PC-9 (cell line): ENCODE measurements around the gene LYRM2. TPM values are rescaled to one million over a fixed set of nuclear protein-coding genes. Genes with fewer than 3 reads are reported as not detected.

Source experiments
- BruUV-seq: library from RNA; stranded (reverse); fragments of 400-500 nt; replicated peaks from 2 replicates; lab custom pipeline; 2021; lab: Mats Ljungman, UMichigan
- CTCF ChIA-PET: fragments of 300-600 bp; sonication (Branson Sonifier 250); formaldehyde crosslinking; loops from one replicate; lab custom pipeline; 2022; ENCODE audit warnings: antibody characterized with exemption; lab: Charles Lee
- POLR2A ChIA-PET: fragments of 300-600 bp; sonication (Branson Sonifier 250); formaldehyde crosslinking; loops from one replicate; lab custom pipeline; 2022; ENCODE audit warnings: antibody characterized with exemption; ENCODE audit not compliant: unreplicated experiment; lab: Charles Lee
- DNase-seq, 2 experiments: peaks; one replicate each; pipeline versions ENCODE4 v3.0.0 to v3.0.0-alpha.2; 2015 to 2022; ENCODE audit warnings: mixed read lengths in 1 of 2
- H2AFZ ChIP-seq: fragments of 200-600 bp; sonication (generic); 2 replicates; pipeline ENCODE4 v1.8.1; 2017; ENCODE audit warnings: antibody characterized with exemption
- H3F3A ChIP-seq: fragments of 200-600 bp; sonication (generic); 2 replicates; pipeline ENCODE4 v1.8.1; 2017; ENCODE audit warnings: antibody characterized with exemption, mild to moderate bottlenecking, low read depth; ENCODE audit not compliant: insufficient read depth
- H3K27ac ChIP-seq: fragments of 200-600 bp; sonication (generic); 2 replicates; pipeline ENCODE4 v1.6.1; 2016; ENCODE audit warnings: mixed run types
- H3K27me3 ChIP-seq: fragments of 200-600 bp; sonication (generic); 2 replicates; pipeline ENCODE4 v1.6.1; 2016; ENCODE audit warnings: low read depth, mixed run types; ENCODE audit not compliant: insufficient read depth
- H3K36me3 ChIP-seq: fragments of 200-600 bp; sonication (generic); 2 replicates; pipeline ENCODE4 v1.6.1; 2016; ENCODE audit warnings: low read depth, mixed run types
- H3K4me1 ChIP-seq: fragments of 200-600 bp; sonication (generic); replicated peaks from 2 replicates; pipeline ENCODE4 v1.6.1; 2016; ENCODE audit warnings: mixed run types; ENCODE audit not compliant: insufficient read depth
- H3K4me2 ChIP-seq: fragments of 200-600 bp; sonication (generic); 2 replicates; pipeline ENCODE4 v1.6.1; 2017; ENCODE audit warnings: mixed run types
- H3K4me3 ChIP-seq: fragments of 200-600 bp; sonication (generic); 2 replicates; pipeline ENCODE4 v1.6.1; 2016; ENCODE audit warnings: mixed run types
- H3K79me2 ChIP-seq: fragments of 200-600 bp; sonication (generic); 2 replicates; pipeline ENCODE4 v1.6.1; 2017; ENCODE audit warnings: low read depth, mixed run types
- H3K9me2 ChIP-seq: fragments of 200-600 bp; sonication (generic); 2 replicates; pipeline ENCODE4 v1.8.1; 2017; ENCODE audit warnings: mild to moderate bottlenecking; ENCODE audit not compliant: insufficient read depth
- H3K9me3 ChIP-seq: fragments of 200-600 bp; sonication (generic); 2 replicates; pipeline ENCODE4 v1.8.1; 2016; ENCODE audit warnings: low read depth; ENCODE audit not compliant: insufficient read depth
- H4K20me1 ChIP-seq: fragments of 200-600 bp; sonication (generic); 2 replicates; pipeline ENCODE4 v1.8.1; 2017; ENCODE audit not compliant: insufficient read depth
- CTCF ChIP-seq: fragments of 200-600 bp; sonication (generic); conservative IDR thresholded peaks from 2 replicates; pipeline ENCODE4 v1.6.1; 2017; ENCODE audit warnings: mixed run types, antibody characterized with exemption, mild to moderate bottlenecking, moderate library complexity
- EZH2 ChIP-seq: fragments of 200-600 bp; sonication (generic); IDR thresholded peaks from 2 replicates; pipeline ENCODE4 v1.8.0; 2017; ENCODE audit warnings: antibody characterized with exemption, low read depth
- intact Hi-C: fragments of 100-400 bp; cut with micrococcal nuclease; formaldehyde crosslinking; loops from one replicate; pipeline ENCODE4 v1.10.0; 2022; ENCODE audit not compliant: unreplicated experiment
- total RNA-seq: library from RNA; stranded (reverse); gene quantifications from 2 replicates; pipeline ENCODE4 v1.2.3, GENCODE V29; 2021

Gene LYRM2
- total RNA-seq, 1 experiment from 2014 or later: 24.2 TPM

GRCh38 chr6:89616531-89616930, 22.0 kb downstream of the LYRM2 start:
- intact Hi-C loops: no loop called here

DNA sequence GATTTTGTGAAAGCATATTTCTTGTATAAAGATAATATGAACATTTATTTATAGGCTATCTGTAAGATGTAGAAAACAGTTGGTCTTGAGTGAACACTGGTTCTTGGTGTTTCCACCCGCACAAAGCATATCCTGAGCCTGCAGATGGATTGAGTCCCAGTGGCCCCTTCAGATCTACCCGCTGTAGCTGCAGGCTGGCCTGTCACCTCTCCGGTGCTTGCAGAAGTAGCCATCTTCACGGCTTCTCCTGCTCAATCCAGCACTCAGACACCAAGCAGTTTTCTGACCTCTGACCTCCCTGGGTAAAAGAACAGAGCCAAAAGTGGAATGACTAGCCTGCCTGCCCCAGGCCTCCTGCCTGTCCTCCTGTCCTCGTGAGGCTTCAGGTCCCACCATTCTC, 22.7 kb downstream of the LYRM2 start:
- intact Hi-C loops: no loop called here

More at GRCh38 chr6:89616531-89616930, 22.0 kb downstream of the LYRM2 start:
- no peaks in the 10 kb centered on the region for H3K9me2 ChIP-seq
- ChIA-PET POLR2A (no interaction called here), CTCF (no interaction called here)
- H3K36me3 ChIP-seq: no peaks in the 10 kb centered on the region
- no peak overlapping the region for H3K4me2 ChIP-seq
- no peak overlapping the region for H2AFZ ChIP-seq
- no peaks in the 10 kb centered on the region for H3K27me3 ChIP-seq
- H3K4me3 ChIP-seq: no peak overlapping the region
- no TSS peak for BruUV-seq
- DNase-seq: no peak
- H3K27ac ChIP-seq: no peak overlapping the region
- no peaks in the 10 kb centered on the region for H3K4me1 ChIP-seq
- TF ChIP-seq EZH2 (no peak), CTCF (no peak)
- no peaks in the 10 kb centered on the region for H4K20me1 ChIP-seq
- no peaks in the 10 kb centered on the region for H3K9me3 ChIP-seq
- H3K79me2 ChIP-seq: no peaks in the 10 kb centered on the region
- H3F3A ChIP-seq: no peaks in the 10 kb centered on the region

GRCh38 chr6:89613790-89614189, 24.8 kb downstream of the LYRM2 start:
- Histone ChIP-seq H3K9me2 (no peaks in the 10 kb centered on the region), H3K4me2 (no peak overlapping the region), H4K20me1 (no peaks in the 10 kb centered on the region), H3K27ac (no peak overlapping the region), H3F3A (no peaks in the 10 kb centered on the region), H3K36me3 (no peaks in the 10 kb centered on the region), H3K79me2 (no peaks in the 10 kb centered on the region), H3K4me1 (no peaks in the 10 kb centered on the region), H3K9me3 (no peaks in the 10 kb centered on the region), H2AFZ (no peak overlapping the region), H3K4me3 (no peak overlapping the region), H3K27me3 (no peaks in the 10 kb centered on the region)
- no peak for DNase-seq
- ChIA-PET CTCF (no interaction called here), POLR2A (no interaction called here)
- TF ChIP-seq CTCF (no peak), EZH2 (no peak)
- intact Hi-C loops: loop anchor here (5.0 kb wide), 1 partner anchor 631 kb away; no protein-coding TSS in a partner anchor
- no TSS peak for BruUV-seq

More for the DNA sequence above, 22.7 kb downstream of the LYRM2 start:
- Histone ChIP-seq H4K20me1 (no peaks in the 10 kb centered on the region), H3K9me3 (no peaks in the 10 kb centered on the region), H3K4me2 (no peak overlapping the region), H3K4me1 (no peaks in the 10 kb centered on the region), H3K27ac (no peak overlapping the region), H3K79me2 (no peaks in the 10 kb centered on the region), H3F3A (no peaks in the 10 kb centered on the region), H3K36me3 (no peaks in the 10 kb centered on the region), H3K27me3 (no peaks in the 10 kb centered on the region), H2AFZ (no peak overlapping the region), H3K4me3 (no peak overlapping the region), H3K9me2 (no peaks in the 10 kb centered on the region)
- TF ChIP-seq CTCF (no peak), EZH2 (no peak)
- DNase-seq: no peak
- POLR2A ChIA-PET: no interaction called here
- no TSS peak for BruUV-seq
- CTCF ChIA-PET: no interaction called here
